ENCODE measurements around the gene GPR62. TPM values are rescaled to one million over a fixed set of nuclear protein-coding genes. Genes with fewer than 3 reads are reported as not detected.

The GPR62 gene
- total RNA-seq, 1 experiment from 2014 or later: not detected

- Histone ChIP-seq H3K27me3 (replicated peaks; ENCODE audit: control insufficient read depth, insufficient read depth, low read length) (no peaks in the 10 kb centered on the region), H3K4me3 (ENCODE audit: low read depth, low read length) (peak overlapping the region; percentile 49), H3K36me3 (ENCODE audit: control insufficient read depth, insufficient read depth, low read length) (no peaks in the 10 kb centered on the region; the same call in 1 of the 2 replicates), H3K4me1 (peaks cover 13% of the 10 kb centered on the region), H3K9me3 (no peaks in the 10 kb centered on the region)
- H3K9me3 Mint-ChIP-seq (ENCODE audit: unreplicated experiment): no peaks in the 10 kb centered on the region
- H3K4me1 Mint-ChIP-seq (ENCODE audit: low read depth, unreplicated experiment): peaks cover 7% of the 10 kb centered on the region
- no peaks in the 10 kb centered on the region for H3K27me3 Mint-ChIP-seq (ENCODE audit: insufficient read depth, unreplicated experiment)
- H3K36me3 Mint-ChIP-seq (ENCODE audit: insufficient read depth, unreplicated experiment): peaks cover 30% of the 10 kb centered on the region
- ChIA-PET POLR2A (interaction anchor here (1.1 to 2.2 kb wide), 3 partner anchors 33 to 54 kb away, joined by 6 to 15 read pairs (median 10); partner anchors contain the start of genes ABHD14A, ABHD14B, ACY1 and RPL29), CTCF (interaction anchor here (0.6 to 2.7 kb wide), 22 partner anchors 22 to 442 kb away, joined by 3 to 41 read pairs (median 4); partner anchors contain the start of genes ABHD14A, ABHD14B, ACY1 and DCAF1)
- intact Hi-C loops (cut with micrococcal nuclease; ENCODE audit: unreplicated experiment): no loop called here
- TF ChIP-seq, protein P1, sequence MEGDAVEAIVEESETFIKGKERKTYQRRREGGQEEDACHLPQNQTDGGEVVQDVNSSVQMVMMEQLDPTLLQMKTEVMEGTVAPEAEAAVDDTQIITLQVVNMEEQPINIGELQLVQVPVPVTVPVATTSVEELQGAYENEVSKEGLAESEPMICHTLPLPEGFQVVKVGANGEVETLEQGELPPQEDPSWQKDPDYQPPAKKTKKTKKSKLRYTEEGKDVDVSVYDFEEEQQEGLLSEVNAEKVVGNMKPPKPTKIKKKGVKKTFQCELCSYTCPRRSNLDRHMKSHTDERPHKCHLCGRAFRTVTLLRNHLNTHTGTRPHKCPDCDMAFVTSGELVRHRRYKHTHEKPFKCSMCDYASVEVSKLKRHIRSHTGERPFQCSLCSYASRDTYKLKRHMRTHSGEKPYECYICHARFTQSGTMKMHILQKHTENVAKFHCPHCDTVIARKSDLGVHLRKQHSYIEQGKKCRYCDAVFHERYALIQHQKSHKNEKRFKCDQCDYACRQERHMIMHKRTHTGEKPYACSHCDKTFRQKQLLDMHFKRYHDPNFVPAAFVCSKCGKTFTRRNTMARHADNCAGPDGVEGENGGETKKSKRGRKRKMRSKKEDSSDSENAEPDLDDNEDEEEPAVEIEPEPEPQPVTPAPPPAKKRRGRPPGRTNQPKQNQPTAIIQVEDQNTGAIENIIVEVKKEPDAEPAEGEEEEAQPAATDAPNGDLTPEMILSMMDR (IDR thresholded peaks at IDR 0.05; ENCODE audit: insufficient read depth in 1 of 2, low read depth in 1 of 2, low read length in 1 of 2, severe bottlenecking in 1 of 2, unreplicated experiment in 1 of 2): no peak
- H3K27ac Mint-ChIP-seq (ENCODE audit: unreplicated experiment): peak overlapping the region; percentile 6
- DNase-seq: no peak
- no TSS peak for BruUV-seq (replicated peaks)
- H3K4me3 Mint-ChIP-seq (ENCODE audit: unreplicated experiment): peak overlapping the region; percentile 63
Observed at GRCh38 chr3:51941463-51941797, 13.8 kb upstream of the GPR62 start.

DNA sequence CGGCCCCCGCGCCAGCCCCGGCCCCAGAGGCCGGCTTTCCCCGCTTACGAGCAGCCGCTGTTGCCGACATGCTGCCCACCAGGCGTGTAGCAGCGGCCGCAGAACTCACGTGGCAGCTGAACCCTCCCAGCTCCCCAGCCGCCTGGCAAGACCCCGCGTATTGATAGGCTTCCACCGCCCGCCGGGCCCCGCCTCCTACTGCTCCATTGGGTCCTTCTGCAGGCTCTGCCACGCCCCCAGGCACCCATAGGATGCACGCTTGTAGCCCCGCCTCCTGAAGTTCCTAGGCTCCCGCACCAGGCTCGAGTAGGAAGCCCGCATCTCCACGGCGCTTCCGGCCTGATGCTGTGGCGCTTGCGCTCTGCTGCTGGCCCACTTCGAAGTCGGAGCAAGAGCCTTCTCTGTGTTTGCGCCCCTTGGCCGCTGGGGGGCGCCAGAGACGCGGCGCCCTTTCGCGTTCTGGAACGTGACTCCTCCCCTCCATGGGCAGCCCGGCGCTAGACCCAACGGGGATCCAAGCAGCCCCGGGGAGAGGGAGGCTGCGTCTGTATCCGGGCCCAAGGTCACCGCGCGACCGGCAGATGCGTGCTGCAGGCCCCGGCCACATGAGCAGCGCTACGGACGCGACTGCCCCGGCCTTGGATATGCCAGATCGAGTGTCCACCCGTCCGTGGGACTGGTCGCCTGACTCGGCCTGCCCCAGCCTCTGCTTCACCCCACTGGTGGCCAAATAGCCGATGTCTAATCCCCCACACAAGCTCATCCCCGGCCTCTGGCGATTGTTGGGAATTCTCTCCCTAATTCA, 13.2 kb upstream of the GPR62 start, which contains the start of the genes PARP3 and RRP9:
Gene PARP3 (plus strand): TSS at position 566 of the 805 bp plus-strand sequence. CDS start 993 bp downstream, outside the sequence.
Gene RRP9 (minus strand): TSS at position 107 of the 805 bp plus-strand sequence. CDS start 37 bp downstream, at position 70.
- CTCF ChIA-PET: interaction anchor here (0.5 to 2.7 kb wide), 24 partner anchors 21 to 1315 kb away, joined by 3 to 41 read pairs (median 4); partner anchors contain the start of genes ABHD14A, ABHD14B, ACY1 and DCAF1
- intact Hi-C loops (cut with micrococcal nuclease; ENCODE audit: unreplicated experiment): loop anchor here (1.0 to 2.0 kb wide), 5 partner anchors 25 to 202 kb away; partner anchors contain the start of genes ABHD14B and PCBP4
- peak within 1 kb of the TSS; percentile 63 for H3K4me3 Mint-ChIP-seq (ENCODE audit: unreplicated experiment)
- peak; percentile 99 to 100 for DNase-seq
- peaks cover 7% of the 10 kb centered on the region for H3K4me1 Mint-ChIP-seq (ENCODE audit: low read depth, unreplicated experiment)
- peaks cover 13% of the 10 kb centered on the region for H3K4me1 ChIP-seq
- H3K9me3 Mint-ChIP-seq (ENCODE audit: unreplicated experiment): no peaks in the 10 kb centered on the region
- no peaks in the 10 kb centered on the region for H3K27me3 ChIP-seq (replicated peaks; ENCODE audit: control insufficient read depth, insufficient read depth, low read length)
- peak within 1 kb of the TSS; percentile 49 for H3K4me3 ChIP-seq (ENCODE audit: low read depth, low read length)
- POLR2A ChIA-PET: interaction anchor here (0.6 to 2.2 kb wide), 4 partner anchors 32 to 54 kb away, joined by 6 to 15 read pairs (median 10); partner anchors contain the start of genes ABHD14A, ABHD14B, ACY1 and RPL29
- TF ChIP-seq, protein P1 (IDR thresholded peaks at IDR 0.05; ENCODE audit: insufficient read depth in 1 of 2, low read depth in 1 of 2, low read length in 1 of 2, severe bottlenecking in 1 of 2, unreplicated experiment in 1 of 2): peak; percentile 95
- H3K9me3 ChIP-seq: no peaks in the 10 kb centered on the region
- H3K27me3 Mint-ChIP-seq (ENCODE audit: insufficient read depth, unreplicated experiment): no peaks in the 10 kb centered on the region
- BruUV-seq (replicated peaks): no TSS peak
- H3K36me3 Mint-ChIP-seq (ENCODE audit: insufficient read depth, unreplicated experiment): peaks cover 26% of the 10 kb centered on the region
- peak within 1 kb of the TSS; percentile 6 for H3K27ac Mint-ChIP-seq (ENCODE audit: unreplicated experiment)
- no peaks in the 10 kb centered on the region; the same call in 1 of the 2 replicates for H3K36me3 ChIP-seq (ENCODE audit: control insufficient read depth, insufficient read depth, low read length)

Measured in Caco-2 (cell line).